NCI-H524 treated with DMSO at 0.1 percent for 48 hours (cell line): ENCODE results near the gene KIF6.

ENCODE experiments used
- DNase-seq: peaks from one replicate; lab custom pipeline; 2025; lab: John Stamatoyannopoulos, UW

The KIF6 gene

DNA sequence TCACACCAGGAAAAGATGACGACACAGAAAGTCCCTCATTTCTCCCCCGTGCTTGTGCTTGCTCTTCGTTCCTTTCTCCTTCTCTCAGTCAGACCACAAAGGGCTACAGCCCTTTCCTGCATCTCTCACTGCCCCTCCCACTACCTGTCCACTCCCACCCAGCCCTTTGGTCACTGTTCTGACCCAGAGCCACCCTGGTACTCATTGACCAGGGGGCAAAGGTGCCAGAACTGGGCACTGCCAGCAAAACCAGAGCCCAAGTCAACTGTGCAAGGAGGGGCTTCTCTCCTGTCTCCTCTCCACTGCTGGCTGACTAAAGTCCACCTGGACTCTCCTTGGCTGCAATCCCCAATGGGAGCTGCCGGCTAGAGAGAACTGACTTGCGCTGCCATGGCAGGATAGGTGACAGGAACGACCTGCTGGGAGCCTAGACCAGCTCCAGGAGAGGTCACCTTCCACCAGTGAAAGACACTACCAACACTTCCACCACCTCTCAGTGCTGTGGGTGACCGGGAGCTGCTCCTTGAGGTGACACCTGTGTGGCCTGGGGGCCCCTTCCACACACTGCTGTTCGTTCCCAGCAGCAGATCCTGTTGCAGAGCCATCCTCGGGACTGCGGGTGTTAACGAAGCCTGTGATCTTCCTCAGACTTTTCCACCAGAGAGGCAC lies 443.8 kb downstream of the KIF6 start:
- DNase-seq, result no peak

DNA sequence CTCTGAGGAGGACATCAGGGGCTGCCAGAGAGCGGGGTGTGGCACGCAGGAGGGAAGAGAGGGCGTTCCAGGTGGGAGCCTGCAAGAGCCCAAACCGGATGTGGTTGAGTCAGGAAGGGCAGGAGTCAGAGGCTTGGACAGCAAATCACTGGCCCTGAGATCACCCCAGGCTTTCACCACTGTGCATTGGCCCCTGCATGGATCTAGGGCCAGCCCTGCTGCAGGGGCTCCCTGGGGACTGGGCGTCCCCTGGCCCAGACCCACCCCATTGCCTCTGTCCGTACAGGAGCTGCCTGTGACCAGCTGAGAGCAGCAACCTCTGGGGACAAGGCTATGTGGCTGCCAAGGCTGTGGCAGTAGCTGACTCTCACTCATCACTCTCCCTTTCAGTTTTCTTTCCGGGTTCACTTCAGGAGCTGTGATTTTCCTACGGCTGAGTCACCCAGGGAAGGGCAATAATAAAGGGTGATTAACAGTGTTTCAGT lies 444.9 kb downstream of the KIF6 start:
- DNase-seq, result no peak
